Fibroblast of lung (primary cell): ENCODE data around the gene FGFBP2. TPM values are rescaled to one million over a fixed set of nuclear protein-coding genes. Genes with fewer than 3 reads are reported as not detected.

ENCODE experiments used
- DNase-seq, 2 donors: peaks; one replicate each; pipeline versions ENCODE4 v3.0.0 to v3.0.0-alpha.2; 2010; ENCODE audit warnings: low read depth in 2 of 2
- H2AFZ ChIP-seq: 2 replicates; pipeline ENCODE4 v1.5.1; 2012; ENCODE audit warnings: low read length, control low read depth, inconsistent platforms
- H3K27ac ChIP-seq: 2 replicates; pipeline ENCODE4 v1.5.1; 2011; ENCODE audit warnings: low read length, control low read depth; ENCODE audit not compliant: insufficient read depth
- H3K27me3 ChIP-seq: 2 replicates; pipeline ENCODE4 v1.5.1; 2011; ENCODE audit warnings: mild to moderate bottlenecking, low read length; ENCODE audit not compliant: control insufficient read depth, insufficient read depth
- H3K36me3 ChIP-seq: 2 replicates; pipeline ENCODE4 v1.5.1; 2011; ENCODE audit warnings: low read length; ENCODE audit not compliant: control insufficient read depth, insufficient read depth
- H3K4me1 ChIP-seq: 2 replicates; pipeline ENCODE4 v1.5.1; 2011; ENCODE audit warnings: low read length; ENCODE audit not compliant: control insufficient read depth, insufficient read depth; ENCODE audit errors: extremely low read depth
- H3K4me2 ChIP-seq: 2 replicates; pipeline ENCODE4 v1.5.1; 2011; ENCODE audit warnings: low read length, control low read depth; ENCODE audit not compliant: insufficient read depth; ENCODE audit errors: extremely low read depth
- H3K4me3 ChIP-seq, 4 experiments: fragments of 200-600 bp in 1 of 4; sonication (generic) in 1 of 4; replicated peaks in 1 of 4; 2 replicates each; pipeline ENCODE4 v1.5.1; 2011 to 2016; ENCODE audit warnings: low read length in 4 of 4, low read depth in 3 of 4, mild to moderate bottlenecking in 3 of 4, control low read depth in 2 of 4, inconsistent platforms in 1 of 4, mixed read lengths in 1 of 4; ENCODE audit not compliant: insufficient read depth in 1 of 4; ENCODE audit errors: control extremely low read depth in 1 of 4
- H3K79me2 ChIP-seq: 2 replicates; pipeline ENCODE4 v1.5.1; 2012; ENCODE audit warnings: mild to moderate bottlenecking, low read length, inconsistent platforms; ENCODE audit not compliant: control insufficient read depth, insufficient read depth
- H3K9ac ChIP-seq: 2 replicates; pipeline ENCODE4 v1.5.1; 2011; ENCODE audit warnings: mild to moderate bottlenecking, low read length, control low read depth; ENCODE audit not compliant: insufficient read depth
- H3K9me3 ChIP-seq: 2 replicates; pipeline ENCODE4 v1.5.1; 2012; ENCODE audit warnings: low read depth, low read length; ENCODE audit not compliant: control insufficient read depth, insufficient read depth
- H4K20me1 ChIP-seq: 2 replicates; pipeline ENCODE4 v1.5.1; 2011; ENCODE audit warnings: low read length; ENCODE audit not compliant: control insufficient read depth, insufficient read depth; ENCODE audit errors: extremely low read depth
- EZH2 ChIP-seq: IDR thresholded peaks from 2 replicates; pipeline ENCODE4 v1.5.1; 2012; ENCODE audit warnings: low read length, control low read depth, mild to moderate bottlenecking; ENCODE audit errors: missing control alignments
- polyA minus RNA-seq: library from RNA; depleted of rRNA, polyadenylated mRNA; stranded (reverse); fragments of >200 nt; gene quantifications from 2 replicates; pipeline ENCODE4 v1.2.3, GENCODE V29; 2011; ENCODE audit warnings: low replicate concordance
- polyA plus RNA-seq, 2 donors: library from polyadenylated mRNA; depleted of rRNA in 1 of 2; stranded (reverse) in 1 of 2; unstranded in 1 of 2; fragments of >200 nt; gene quantifications; 2 replicates each; pipeline ENCODE4 v1.2.1, GENCODE V29; 2011 to 2012; ENCODE audit warnings: missing spikeins in 1 of 2
- total RNA-seq: library from RNA; depleted of rRNA; stranded (reverse); fragments of >200 nt; gene quantifications from 2 replicates; pipeline ENCODE4 v1.2.1, GENCODE V29; 2014
- TF ChIP-seq, protein P1 (sequence below), 2 donors: IDR thresholded peaks in 1 of 2; conservative IDR thresholded peaks in 1 of 2; 1 replicate in 1 of 2; 2 replicates in 1 of 2; pipeline ENCODE4 v1.5.1; 2011 to 2012; ENCODE audit warnings: low read length in 2 of 2, control low read depth in 1 of 2, inconsistent platforms in 1 of 2, low read depth in 1 of 2, mild to moderate bottlenecking in 1 of 2

FGFBP2 gene, protein sequence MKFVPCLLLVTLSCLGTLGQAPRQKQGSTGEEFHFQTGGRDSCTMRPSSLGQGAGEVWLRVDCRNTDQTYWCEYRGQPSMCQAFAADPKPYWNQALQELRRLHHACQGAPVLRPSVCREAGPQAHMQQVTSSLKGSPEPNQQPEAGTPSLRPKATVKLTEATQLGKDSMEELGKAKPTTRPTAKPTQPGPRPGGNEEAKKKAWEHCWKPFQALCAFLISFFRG
- not detected in 2 replicates for total RNA-seq
- 0.09 TPM in 1 of 2 replicates, not detected in the other for polyA plus RNA-seq
- 0.15 TPM in 1 of 2 replicates, not detected in the other for polyA plus RNA-seq (2012)
- polyA minus RNA-seq, result not detected in 2 replicates

DNA sequence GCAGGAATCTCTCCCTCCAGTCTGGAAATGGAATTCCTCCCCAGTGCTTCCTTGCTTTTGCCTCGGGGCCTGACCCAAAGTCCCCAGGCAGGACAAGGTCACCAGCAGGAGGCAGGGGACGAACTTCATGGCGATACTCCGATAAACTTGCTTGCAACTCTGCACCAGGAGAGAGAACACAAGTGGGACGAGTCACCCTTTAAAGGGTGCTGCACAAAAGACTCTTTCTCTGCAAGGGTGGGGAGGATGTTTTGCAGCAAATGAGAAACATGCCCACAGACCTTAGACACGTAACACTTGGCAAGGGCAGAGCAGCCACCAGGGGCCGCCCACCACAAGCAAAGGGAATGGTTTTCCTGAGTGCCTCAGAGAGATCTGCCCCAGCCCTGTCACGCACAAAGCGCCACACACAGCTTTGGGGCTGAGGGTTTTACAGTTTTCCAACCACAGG lies at the start of gene FGFBP2:
TSS of gene FGFBP2 (minus strand) at position 175 of the 451 bp plus-strand sequence. CDS start at position 129, 46 bp downstream.
- Histone ChIP-seq H3K36me3 (no peaks in the 10 kb centered on the region), H3K9ac (no peak within 1 kb of the TSS), H3K4me2 (no peak within 1 kb of the TSS)

DNA sequence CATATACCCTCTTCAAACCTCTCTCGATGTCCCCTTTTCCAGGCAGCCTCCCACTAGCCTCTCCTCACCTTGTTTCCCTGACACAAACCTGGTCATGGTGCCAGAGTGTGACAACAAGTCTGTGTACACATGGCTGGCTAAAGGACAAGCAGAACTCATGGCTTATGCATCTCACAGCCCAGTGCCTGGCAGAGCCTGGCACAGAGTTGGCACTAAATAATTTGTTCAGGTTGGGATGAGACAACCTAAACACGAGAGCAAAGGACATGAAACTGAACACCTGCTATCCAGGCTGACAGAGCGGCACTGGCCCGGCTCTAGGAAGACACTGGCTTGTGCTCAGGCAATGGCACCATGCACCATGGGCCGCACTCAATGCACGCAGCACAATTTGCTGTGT lies 48.2 kb upstream of the FGFBP2 start:
- no peaks in the 10 kb centered on the region for H3K36me3 ChIP-seq
- TF ChIP-seq, protein P1, sequence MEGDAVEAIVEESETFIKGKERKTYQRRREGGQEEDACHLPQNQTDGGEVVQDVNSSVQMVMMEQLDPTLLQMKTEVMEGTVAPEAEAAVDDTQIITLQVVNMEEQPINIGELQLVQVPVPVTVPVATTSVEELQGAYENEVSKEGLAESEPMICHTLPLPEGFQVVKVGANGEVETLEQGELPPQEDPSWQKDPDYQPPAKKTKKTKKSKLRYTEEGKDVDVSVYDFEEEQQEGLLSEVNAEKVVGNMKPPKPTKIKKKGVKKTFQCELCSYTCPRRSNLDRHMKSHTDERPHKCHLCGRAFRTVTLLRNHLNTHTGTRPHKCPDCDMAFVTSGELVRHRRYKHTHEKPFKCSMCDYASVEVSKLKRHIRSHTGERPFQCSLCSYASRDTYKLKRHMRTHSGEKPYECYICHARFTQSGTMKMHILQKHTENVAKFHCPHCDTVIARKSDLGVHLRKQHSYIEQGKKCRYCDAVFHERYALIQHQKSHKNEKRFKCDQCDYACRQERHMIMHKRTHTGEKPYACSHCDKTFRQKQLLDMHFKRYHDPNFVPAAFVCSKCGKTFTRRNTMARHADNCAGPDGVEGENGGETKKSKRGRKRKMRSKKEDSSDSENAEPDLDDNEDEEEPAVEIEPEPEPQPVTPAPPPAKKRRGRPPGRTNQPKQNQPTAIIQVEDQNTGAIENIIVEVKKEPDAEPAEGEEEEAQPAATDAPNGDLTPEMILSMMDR (conservative IDR thresholded peaks at IDR 0.05 in 1 of 2, IDR thresholded peaks at IDR 0.05 in 1 of 2; ENCODE audit: low read depth in 1 of 2, low read length in 2 of 2), result no peak
- no peak for TF ChIP-seq EZH2
- H2AFZ ChIP-seq, result no peak overlapping the region
- H3K79me2 ChIP-seq, result no peaks in the 10 kb centered on the region
- H3K4me3 ChIP-seq, result no peak overlapping the region
- H3K9me3 ChIP-seq, result no peaks in the 10 kb centered on the region
- no peaks in the 10 kb centered on the region for H3K27me3 ChIP-seq
- no peaks in the 10 kb centered on the region for H4K20me1 ChIP-seq
- no peak for DNase-seq
- no peak overlapping the region for H3K27ac ChIP-seq
- no peak overlapping the region for H3K4me2 ChIP-seq
- H3K4me1 ChIP-seq, result no peaks in the 10 kb centered on the region
- no peak overlapping the region for H3K9ac ChIP-seq

More for the DNA sequence above, at the start of gene FGFBP2:
- Histone ChIP-seq H4K20me1 (no peaks in the 10 kb centered on the region), H3K27ac (no peak within 1 kb of the TSS), H2AFZ (no peak within 1 kb of the TSS), H3K4me1 (no peaks in the 10 kb centered on the region), H3K79me2 (no peaks in the 10 kb centered on the region), H3K4me3 (no peak within 1 kb of the TSS), H3K9me3 (no peaks in the 10 kb centered on the region), H3K27me3 (no peaks in the 10 kb centered on the region)
- peak; percentile 26 to 54 for DNase-seq
- TF ChIP-seq EZH2, result no peak
- TF ChIP-seq, protein P1 (conservative IDR thresholded peaks at IDR 0.05 in 1 of 2, IDR thresholded peaks at IDR 0.05 in 1 of 2; ENCODE audit: low read depth in 1 of 2, low read length in 2 of 2), result peak; percentile 26 to 42

DNA sequence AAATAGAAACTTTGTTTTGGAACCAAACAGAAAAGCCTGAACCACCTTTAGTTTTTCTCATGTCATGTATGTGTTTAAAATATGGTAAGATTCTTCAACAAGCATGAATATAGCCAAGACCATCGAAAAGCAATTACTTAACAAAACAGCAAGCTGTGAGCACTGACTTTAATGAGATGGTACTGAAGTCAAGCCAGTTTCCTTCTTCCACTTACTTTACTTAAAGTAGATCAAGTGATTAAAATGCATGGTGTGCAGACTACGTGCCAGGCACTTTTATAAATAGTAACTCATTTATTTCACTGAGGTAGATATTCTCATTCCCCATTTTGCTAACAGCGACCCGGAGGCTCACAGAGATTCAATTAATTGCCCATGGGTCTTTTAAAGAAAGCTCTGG lies 46.2 kb upstream of the FGFBP2 start:
- no peaks in the 10 kb centered on the region for H4K20me1 ChIP-seq
- H3K4me2 ChIP-seq, result no peak overlapping the region
- H3K27ac ChIP-seq, result no peak overlapping the region
- TF ChIP-seq, protein P1 (conservative IDR thresholded peaks at IDR 0.05 in 1 of 2, IDR thresholded peaks at IDR 0.05 in 1 of 2; ENCODE audit: low read depth in 1 of 2, low read length in 2 of 2), result no peak
- TF ChIP-seq EZH2, result no peak
- DNase-seq, result no peak
- H3K9me3 ChIP-seq, result no peaks in the 10 kb centered on the region
- no peak overlapping the region for H3K4me3 ChIP-seq
- H3K36me3 ChIP-seq, result no peaks in the 10 kb centered on the region
- H2AFZ ChIP-seq, result no peak overlapping the region
- H3K27me3 ChIP-seq, result no peaks in the 10 kb centered on the region
- no peaks in the 10 kb centered on the region for H3K79me2 ChIP-seq
- no peaks in the 10 kb centered on the region for H3K4me1 ChIP-seq
- no peak overlapping the region for H3K9ac ChIP-seq
